Retinal pigment epithelial cell (primary cell): Measurements from ENCODE around the gene ATPAF1.

Experiments
- DNase-seq: peaks from one replicate; pipeline ENCODE4 v3.0.0-alpha.2; 2010; ENCODE audit warnings: low read depth
- H3K4me3 ChIP-seq: 2 replicates; pipeline ENCODE4 v1.5.1; 2011; ENCODE audit warnings: mild to moderate bottlenecking, low read length, control low read depth, moderate library complexity
- CTCF ChIP-seq: conservative IDR thresholded peaks from 2 replicates; pipeline ENCODE4 v1.5.1; 2011; ENCODE audit warnings: low read depth, low read length, control low read depth, inconsistent platforms

Gene ATPAF1

GRCh38 chr1:46667782-46668760 lies at the start of gene ATPAF1:
ATPAF1 (minus strand) TSS chr1:46668364; CDS start chr1:46668322, 42 bp downstream.
- DNase-seq: peak; percentile 31
- peak within 1 kb of the TSS; percentile 74 for H3K4me3 ChIP-seq
- TF ChIP-seq CTCF: no peak

GRCh38 chr1:46717654-46718053 lies 49.5 kb upstream of the ATPAF1 start:
- no peak for DNase-seq
- no peak for TF ChIP-seq CTCF
- H3K4me3 ChIP-seq: peak overlapping the region; percentile 83

GRCh38 chr1:46714976-46715375 lies 46.8 kb upstream of the ATPAF1 start:
- no peak for DNase-seq
- H3K4me3 ChIP-seq: no peak overlapping the region
- no peak for TF ChIP-seq CTCF

GRCh38 chr1:46708121-46708520 lies 40.0 kb upstream of the ATPAF1 start:
- no peak overlapping the region for H3K4me3 ChIP-seq
- no peak for DNase-seq
- TF ChIP-seq CTCF: no peak

- no peak overlapping the region for H3K4me3 ChIP-seq
- TF ChIP-seq CTCF: no peak
- DNase-seq: no peak
These were observed 37.2 kb upstream of the ATPAF1 start for GRCh38 chr1:46705408-46705807.

- DNase-seq: no peak
- H3K4me3 ChIP-seq: no peak overlapping the region
- TF ChIP-seq CTCF: no peak
These were observed 35.9 kb upstream of the ATPAF1 start for GRCh38 chr1:46703927-46704641.
